ENCODE measurements around the gene HOXC11. TPM values are rescaled to one million over a fixed set of nuclear protein-coding genes. Genes with fewer than 3 reads are reported as not detected.

The HOXC11 gene
- total RNA-seq, 6 experiments from 2014 or later, result 0.09 to 2.2 (median 1.8) TPM

DNA sequence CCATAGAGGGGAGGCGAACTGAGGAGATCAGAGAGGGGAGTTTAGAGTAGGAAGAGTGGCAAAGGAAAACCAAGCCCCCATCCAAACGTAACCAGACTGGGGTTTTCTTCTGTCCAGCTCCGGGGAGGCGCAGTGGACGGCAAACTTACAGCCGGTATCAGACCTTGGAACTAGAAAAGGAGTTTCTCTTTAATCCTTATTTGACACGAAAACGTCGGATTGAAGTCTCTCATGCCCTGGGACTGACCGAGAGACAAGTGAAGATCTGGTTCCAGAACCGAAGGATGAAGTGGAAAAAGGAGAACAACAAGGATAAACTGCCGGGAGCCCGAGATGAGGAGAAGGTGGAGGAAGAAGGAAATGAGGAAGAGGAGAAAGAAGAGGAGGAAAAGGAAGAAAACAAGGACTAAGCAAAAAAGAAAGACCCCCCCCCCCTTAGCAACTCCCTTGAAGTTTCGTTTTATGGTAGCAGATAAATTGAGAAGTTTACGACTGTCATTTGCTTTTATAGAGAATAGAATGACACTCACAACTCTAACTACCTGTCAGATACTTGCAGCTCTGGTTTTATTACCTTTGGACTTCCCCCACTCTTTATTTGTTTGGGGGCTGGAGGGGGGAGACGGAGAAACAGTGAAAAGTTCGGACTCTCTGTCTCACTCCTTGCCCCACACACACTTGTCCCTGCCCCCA lies 38.2 kb downstream of the HOXC11 start:
- Mint-ChIP-seq H3K36me3 (ENCODE audit: low read depth) (no peaks in the 10 kb centered on the region), H3K9me3 (no peaks in the 10 kb centered on the region), H3K27ac (no peak overlapping the region), H3K27me3 (ENCODE audit: insufficient read depth) (peaks cover 72% of the 10 kb centered on the region), H3K4me3 (peak overlapping the region; percentile 37), H3K4me1 (ENCODE audit: low read depth) (peaks cover 19% of the 10 kb centered on the region)
- TF ChIP-seq, protein P1, sequence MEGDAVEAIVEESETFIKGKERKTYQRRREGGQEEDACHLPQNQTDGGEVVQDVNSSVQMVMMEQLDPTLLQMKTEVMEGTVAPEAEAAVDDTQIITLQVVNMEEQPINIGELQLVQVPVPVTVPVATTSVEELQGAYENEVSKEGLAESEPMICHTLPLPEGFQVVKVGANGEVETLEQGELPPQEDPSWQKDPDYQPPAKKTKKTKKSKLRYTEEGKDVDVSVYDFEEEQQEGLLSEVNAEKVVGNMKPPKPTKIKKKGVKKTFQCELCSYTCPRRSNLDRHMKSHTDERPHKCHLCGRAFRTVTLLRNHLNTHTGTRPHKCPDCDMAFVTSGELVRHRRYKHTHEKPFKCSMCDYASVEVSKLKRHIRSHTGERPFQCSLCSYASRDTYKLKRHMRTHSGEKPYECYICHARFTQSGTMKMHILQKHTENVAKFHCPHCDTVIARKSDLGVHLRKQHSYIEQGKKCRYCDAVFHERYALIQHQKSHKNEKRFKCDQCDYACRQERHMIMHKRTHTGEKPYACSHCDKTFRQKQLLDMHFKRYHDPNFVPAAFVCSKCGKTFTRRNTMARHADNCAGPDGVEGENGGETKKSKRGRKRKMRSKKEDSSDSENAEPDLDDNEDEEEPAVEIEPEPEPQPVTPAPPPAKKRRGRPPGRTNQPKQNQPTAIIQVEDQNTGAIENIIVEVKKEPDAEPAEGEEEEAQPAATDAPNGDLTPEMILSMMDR (IDR thresholded peaks at IDR 0.05), result no peak
- no peak for DNase-seq

DNA sequence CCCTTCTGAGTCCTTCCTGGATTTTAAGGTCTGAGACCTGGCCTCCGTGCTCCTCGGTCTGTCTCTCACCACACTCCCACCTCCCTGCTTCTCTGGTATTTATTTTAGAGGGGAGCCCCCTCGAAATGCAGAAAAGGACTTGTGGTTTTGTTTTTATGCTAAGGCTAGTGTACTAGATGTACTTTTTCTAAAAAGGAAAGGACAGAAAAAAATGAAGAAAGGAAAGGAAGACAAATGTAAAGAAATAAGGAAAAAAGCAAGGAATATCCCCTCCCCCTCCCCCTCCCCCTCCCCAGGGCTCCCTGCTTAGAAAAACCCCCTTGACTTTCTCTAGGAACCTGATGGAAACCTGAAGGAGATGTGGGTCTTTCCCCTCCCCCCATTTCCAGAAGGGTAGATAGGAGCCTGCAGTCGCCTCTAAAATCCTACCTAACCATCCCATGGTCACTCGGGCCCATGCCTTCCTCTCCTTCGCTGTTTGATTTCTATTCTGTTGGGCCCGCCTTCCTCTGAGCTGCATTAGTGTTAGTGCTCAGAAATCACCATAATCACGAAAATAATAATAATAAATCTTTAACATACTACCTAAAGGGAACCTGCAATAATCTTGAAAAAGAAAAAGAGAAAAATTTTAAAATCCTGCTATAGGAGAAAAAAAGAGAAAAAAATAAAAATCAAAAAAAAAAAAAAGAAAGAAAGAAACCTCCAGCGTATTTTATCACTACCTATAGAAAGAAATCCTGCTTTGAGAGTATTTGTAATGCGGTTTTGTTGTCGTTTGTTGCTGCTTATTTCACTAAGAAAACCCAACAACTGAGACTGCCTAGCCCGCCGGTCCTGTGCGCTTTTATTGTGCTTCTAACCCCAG lies 39.0 kb downstream of the HOXC11 start:
- Mint-ChIP-seq H3K27me3 (ENCODE audit: insufficient read depth) (peaks cover 72% of the 10 kb centered on the region), H3K4me1 (ENCODE audit: low read depth) (peaks cover 17% of the 10 kb centered on the region), H3K36me3 (ENCODE audit: low read depth) (no peaks in the 10 kb centered on the region), H3K27ac (no peak overlapping the region), H3K9me3 (no peaks in the 10 kb centered on the region), H3K4me3 (no peak overlapping the region)
- TF ChIP-seq, protein P1 (IDR thresholded peaks at IDR 0.05), result no peak
- DNase-seq, result no peak

DNA sequence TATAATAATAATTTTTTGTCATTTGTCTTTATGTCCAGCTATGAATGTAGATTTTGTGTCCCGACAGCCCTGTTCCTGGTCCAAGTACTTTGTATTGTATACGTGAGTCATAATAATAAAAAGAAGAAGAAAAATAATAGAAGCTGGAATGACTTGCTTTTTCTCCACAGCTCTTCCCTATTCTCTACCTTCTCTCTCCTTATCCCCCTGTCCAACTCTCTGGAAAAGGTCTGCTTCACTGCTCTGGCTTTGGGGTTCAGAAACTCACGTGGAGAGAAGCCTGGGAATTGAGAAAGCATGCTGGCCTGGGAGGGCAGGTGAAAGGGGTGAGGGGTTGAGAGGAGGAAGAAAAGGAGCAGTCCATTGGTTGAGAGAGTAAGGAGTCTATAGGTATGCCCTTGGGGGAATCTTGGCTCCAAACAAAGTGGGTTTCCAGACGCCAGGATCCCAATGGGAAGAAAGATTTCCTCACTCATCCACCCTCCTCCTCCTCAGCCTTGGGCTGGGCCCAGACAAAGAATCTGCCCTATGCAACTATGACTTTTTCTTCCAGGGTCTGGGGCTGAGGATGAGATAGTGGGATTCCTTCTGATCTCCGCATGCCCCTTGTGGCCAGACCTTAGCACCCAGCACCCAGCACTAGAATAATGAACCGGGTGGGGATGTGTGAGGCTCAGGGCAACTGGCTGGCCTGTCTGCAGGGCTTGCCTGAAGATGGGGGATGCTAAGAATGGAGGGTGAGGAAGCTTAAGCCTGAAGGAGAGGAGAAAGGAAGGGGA lies 39.9 kb downstream of the HOXC11 start:
- Mint-ChIP-seq H3K27ac (no peak overlapping the region), H3K4me3 (no peak overlapping the region), H3K36me3 (ENCODE audit: low read depth) (no peaks in the 10 kb centered on the region), H3K27me3 (ENCODE audit: insufficient read depth) (peaks cover 69% of the 10 kb centered on the region), H3K4me1 (ENCODE audit: low read depth) (peaks cover 24% of the 10 kb centered on the region), H3K9me3 (no peaks in the 10 kb centered on the region)
- DNase-seq, result no peak
- TF ChIP-seq, protein P1 (IDR thresholded peaks at IDR 0.05), result no peak

DNA sequence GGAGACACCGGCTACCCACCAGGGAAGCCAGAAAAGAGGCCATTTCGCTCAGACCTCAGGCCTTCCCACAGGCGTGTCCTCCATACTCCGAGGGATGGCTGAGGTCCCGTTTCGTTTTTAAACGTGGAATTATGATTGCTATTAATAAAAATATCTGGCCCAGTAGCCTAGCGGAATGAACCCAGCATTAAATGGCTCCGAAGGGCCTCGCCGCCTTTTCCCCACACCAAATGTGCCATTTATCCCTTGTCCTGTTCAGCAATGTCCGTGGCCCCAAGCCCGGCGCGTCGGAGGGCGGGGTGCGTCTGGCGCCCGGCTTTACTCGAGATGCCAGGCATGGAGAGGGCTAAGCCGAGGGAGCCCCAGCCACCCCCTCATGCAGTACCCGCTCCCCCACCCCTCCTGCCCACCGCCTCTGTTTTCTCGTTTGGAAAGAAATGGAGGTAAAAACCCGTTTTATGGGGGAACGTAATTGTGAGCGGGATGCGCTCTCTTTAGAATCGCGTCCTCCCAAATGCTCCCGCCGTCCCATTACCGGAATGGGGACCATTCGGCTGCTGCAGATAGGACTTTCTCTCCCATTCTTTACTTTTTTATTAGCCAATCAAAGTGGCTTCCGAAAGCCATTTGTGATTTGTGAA lies 41.6 kb downstream of the HOXC11 start:
- TF ChIP-seq, protein P1 (IDR thresholded peaks at IDR 0.05), result no peak
- Mint-ChIP-seq H3K4me3 (no peak overlapping the region), H3K27me3 (ENCODE audit: insufficient read depth) (peaks cover 59% of the 10 kb centered on the region), H3K36me3 (ENCODE audit: low read depth) (no peaks in the 10 kb centered on the region), H3K4me1 (ENCODE audit: low read depth) (peaks cover 24% of the 10 kb centered on the region), H3K27ac (no peak overlapping the region), H3K9me3 (no peaks in the 10 kb centered on the region)
- DNase-seq, result no peak

All from HFFc6 (cell line).